Umbilical cord (tissue), 2 donors: Measurements from ENCODE around the gene TSPOAP1. TPM values are rescaled to one million over a fixed set of nuclear protein-coding genes. Genes with fewer than 3 reads are reported as not detected.

Experiments
- DNase-seq: peaks from one replicate; pipeline ENCODE4 v3.0.0-alpha.2; 2015; ENCODE audit warnings: low spot score
- total RNA-seq: library from RNA; depleted of rRNA; stranded (reverse); fragments of >200 nt; gene quantifications from one replicate; pipeline ENCODE4 v1.2.3, GENCODE V29; 2014; ENCODE audit warnings: low replicate concordance; ENCODE audit not compliant: insufficient read depth

TSPOAP1 gene
- total RNA-seq, 1 donor from 2014 or later, result 18.1 TPM

GRCh38 chr17:58304750-58305486, 23.7 kb downstream of the TSPOAP1 start:
- DNase-seq, result no peak

- DNase-seq, result no peak
Measured at GRCh38 chr17:58303971-58304749, 24.4 kb downstream of the TSPOAP1 start.

- DNase-seq, result no peak
Measured at GRCh38 chr17:58302919-58303585, 25.5 kb downstream of the TSPOAP1 start.

GRCh38 chr17:58302171-58302918, 26.2 kb downstream of the TSPOAP1 start:
- DNase-seq, result no peak

- DNase-seq, result no peak
Measured at GRCh38 chr17:58301504-58302150, 27.0 kb downstream of the TSPOAP1 start.

- DNase-seq, result no peak
Measured at GRCh38 chr17:58300336-58300735, 28.3 kb downstream of the TSPOAP1 start.

- DNase-seq, result no peak
Measured at GRCh38 chr17:58294034-58294433, 34.6 kb downstream of the TSPOAP1 start.

GRCh38 chr17:58291246-58291645, 37.3 kb downstream of the TSPOAP1 start:
- DNase-seq, result no peak

GRCh38 chr17:58289869-58290268, 38.7 kb downstream of the TSPOAP1 start:
- DNase-seq, result no peak

- DNase-seq, result no peak
Measured at GRCh38 chr17:58285422-58285810, 43.2 kb downstream of the TSPOAP1 start.

GRCh38 chr17:58284613-58285421, 43.8 kb downstream of the TSPOAP1 start:
- no peak for DNase-seq

GRCh38 chr17:58283674-58284612, 44.7 kb downstream of the TSPOAP1 start:
- DNase-seq, result no peak

GRCh38 chr17:58282442-58282841, 46.2 kb downstream of the TSPOAP1 start:
- no peak for DNase-seq

- no peak for DNase-seq
Measured at GRCh38 chr17:58281511-58282011, 47.0 kb downstream of the TSPOAP1 start.

GRCh38 chr17:58280480-58281217, 47.9 kb downstream of the TSPOAP1 start, which contains the start of gene MPO:
MPO (minus strand) TSS chr17:58280935; CDS start chr17:58280758, 177 bp downstream.
- DNase-seq, result no peak

GRCh38 chr17:58279736-58280479, 48.7 kb downstream of the TSPOAP1 start:
- no peak for DNase-seq

- peak; percentile 18 for DNase-seq
Measured at GRCh38 chr17:58279016-58279711, 49.4 kb downstream of the TSPOAP1 start.
